CD14-positive monocyte (primary cell): ENCODE measurements around the gene RNF41. TPM values are rescaled to one million over a fixed set of nuclear protein-coding genes. Genes with fewer than 3 reads are reported as not detected.

Experiments
- DNase-seq, 3 donors: peaks; one replicate each; pipeline ENCODE4 v3.0.0-alpha.2; 2011 to 2022
- H2AFZ ChIP-seq: 2 replicates; pipeline ENCODE4 v1.6.0; 2012; ENCODE audit warnings: mild to moderate bottlenecking, low read depth, low read length, inconsistent platforms; ENCODE audit not compliant: insufficient read depth, poor library complexity, severe bottlenecking
- H3K27ac ChIP-seq, 2 donors: 1 replicate in 1 of 2; 2 replicates in 1 of 2; pipeline ENCODE4 v1.5.1; 2012 to 2013; ENCODE audit warnings: low read length in 2 of 2, control low read depth in 1 of 2, inconsistent platforms in 1 of 2, low read depth in 1 of 2, mild to moderate bottlenecking in 1 of 2
- H3K27me3 ChIP-seq, 2 donors: one replicate each; pipeline versions ENCODE4 v1.6.0 to v1.6.1; 2011 to 2013; ENCODE audit warnings: low read length in 2 of 2; ENCODE audit not compliant: control insufficient read depth in 2 of 2, insufficient read depth in 2 of 2
- H3K36me3 ChIP-seq, 2 donors: replicated peaks in 1 of 2; 1 replicate in 1 of 2; 2 replicates in 1 of 2; pipeline versions ENCODE4 v1.5.1 to v1.6.1; 2012 to 2013; ENCODE audit warnings: low read length in 2 of 2, control low read depth in 1 of 2, inconsistent platforms in 1 of 2, mild to moderate bottlenecking in 1 of 2; ENCODE audit not compliant: insufficient read depth in 2 of 2, control insufficient read depth in 1 of 2
- H3K4me1 ChIP-seq, 2 donors: 1 replicate in 1 of 2; 2 replicates in 1 of 2; pipeline versions ENCODE4 v1.5.1 to v1.6.1; 2012 to 2013; ENCODE audit warnings: low read length in 2 of 2, control low read depth in 1 of 2, inconsistent platforms in 1 of 2, mild to moderate bottlenecking in 1 of 2, moderate library complexity in 1 of 2; ENCODE audit not compliant: insufficient read depth in 2 of 2, control insufficient read depth in 1 of 2
- H3K4me2 ChIP-seq: replicated peaks from 2 replicates; pipeline ENCODE3; 2012; ENCODE audit warnings: low read length, moderate library complexity, mild to moderate bottlenecking; ENCODE audit not compliant: poor library complexity, severe bottlenecking; ENCODE audit errors: extremely low read depth
- H3K4me3 ChIP-seq, 3 experiments: fragments of 200-600 bp in 1 of 3; sonication (generic) in 1 of 3; replicated peaks in 1 of 3; 1 replicate in 2 of 3; 2 replicates in 1 of 3; pipeline ENCODE4 v1.5.1; 2011 to 2013; ENCODE audit warnings: low read length in 3 of 3, mild to moderate bottlenecking in 3 of 3, control low read depth in 2 of 3, low read depth in 2 of 3, inconsistent platforms in 1 of 3, moderate library complexity in 1 of 3
- H3K79me2 ChIP-seq: 2 replicates; pipeline ENCODE4 v1.6.0; 2012; ENCODE audit warnings: mild to moderate bottlenecking, control low read depth, inconsistent platforms, low read length, moderate library complexity; ENCODE audit not compliant: insufficient read depth
- H3K9ac ChIP-seq: 2 replicates; pipeline ENCODE4 v1.6.0; 2017; ENCODE audit warnings: low read length, mild to moderate bottlenecking; ENCODE audit not compliant: insufficient read depth, poor library complexity, severe bottlenecking
- H3K9me3 ChIP-seq, 2 donors: replicated peaks in 1 of 2; 1 replicate in 1 of 2; 2 replicates in 1 of 2; pipeline versions ENCODE4 v1.5.1 to v1.6.1; 2012 to 2013; ENCODE audit warnings: low read length in 2 of 2, control low read depth in 1 of 2; ENCODE audit not compliant: control insufficient read depth in 1 of 2, insufficient read depth in 1 of 2
- H4K20me1 ChIP-seq: 2 replicates; pipeline ENCODE4 v1.6.0; 2012; ENCODE audit warnings: mild to moderate bottlenecking, low read length, control low read depth, moderate library complexity; ENCODE audit not compliant: insufficient read depth
- H3K27ac Mint-ChIP-seq, 7 donors: one replicate each; pipeline ENCODE4 v1.8.0; 2020; ENCODE audit warnings: mild to moderate bottlenecking in 7 of 7, mixed read lengths in 7 of 7, moderate library complexity in 6 of 7, inconsistent platforms in 2 of 7
- H3K27me3 Mint-ChIP-seq, 3 donors: one replicate each; pipeline ENCODE4 v1.8.0; 2021 to 2022; ENCODE audit warnings: low read depth in 3 of 3, mild to moderate bottlenecking in 3 of 3, mixed read lengths in 3 of 3, moderate library complexity in 3 of 3, inconsistent platforms in 1 of 3
- H3K36me3 Mint-ChIP-seq, 2 donors: one replicate each; pipeline ENCODE4 v1.8.0; 2020; ENCODE audit warnings: mixed read lengths in 2 of 2, inconsistent platforms in 1 of 2, mild to moderate bottlenecking in 1 of 2
- H3K4me1 Mint-ChIP-seq: one replicate; pipeline ENCODE4 v1.8.0; 2020; ENCODE audit warnings: mild to moderate bottlenecking, mixed read lengths
- H3K4me3 Mint-ChIP-seq, 2 donors: one replicate each; pipeline ENCODE4 v1.8.0; 2020; ENCODE audit warnings: mild to moderate bottlenecking in 2 of 2, mixed read lengths in 2 of 2, moderate library complexity in 1 of 2
- H3K9me3 Mint-ChIP-seq, 7 donors: one replicate each; pipeline ENCODE4 v1.8.0; 2020 to 2022; ENCODE audit warnings: mixed read lengths in 7 of 7, mild to moderate bottlenecking in 6 of 7, moderate library complexity in 6 of 7, inconsistent platforms in 2 of 7
- WGBS: methylation state at CpG from one replicate; pipeline ENCODE4 v1.1.5; 2013; ENCODE audit warnings: missing lambda C conversion rate; ENCODE audit not compliant: insufficient coverage; 5-methylcytosine and 5-hydroxymethylcytosine counted together
- intact Hi-C, 2 donors: fragments of 100-400 bp; cut with micrococcal nuclease; formaldehyde crosslinking; loops; one replicate each; pipeline versions ENCODE4 v1.15.0 to v1.15.1; 2023
- polyA plus RNA-seq, 3 donors: library from polyadenylated mRNA; depleted of rRNA in 1 of 3; unstranded in 2 of 3; stranded (reverse) in 1 of 3; fragments of 300-500 nt in 2 of 3; fragments of >200 nt in 1 of 3; fragmentation: Illumina TruSeq in 2 of 3; gene quantifications; 1 replicate in 2 of 3; 2 replicates in 1 of 3; pipeline ENCODE4 v1.2.3, GENCODE V29; 2012 to 2021
- TF ChIP-seq, protein P1 (sequence below): fragments of 200-600 bp; IDR thresholded peaks from one replicate; pipeline ENCODE4 v1.8.0; 2022; ENCODE audit warnings: antibody characterized with exemption, mild to moderate bottlenecking

RNF41 gene
- polyA plus RNA-seq, 3 donors: 35.8 to 82.0 (median 45.7) TPM

DNA sequence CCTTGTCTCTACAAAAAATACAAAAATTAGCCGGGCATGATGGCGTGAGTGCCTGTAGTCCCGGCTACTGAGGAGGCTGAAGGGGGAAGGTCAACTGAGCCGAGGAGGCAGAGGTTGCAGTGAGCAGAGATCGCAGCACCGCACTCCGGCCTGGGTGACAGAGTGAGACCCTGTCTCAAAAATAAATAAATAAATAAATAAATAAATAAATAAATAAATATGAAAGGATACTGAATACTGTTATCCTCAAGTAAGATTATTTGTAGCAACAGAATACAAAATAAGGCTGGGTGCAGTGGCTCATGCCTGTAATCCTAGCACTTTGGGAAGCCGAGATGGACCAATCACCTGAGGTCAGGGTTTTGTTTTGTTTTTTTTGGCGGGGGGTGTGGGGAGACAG is 1.9 kb downstream of the RNF41 start:
- H3K4me3 Mint-ChIP-seq: no peak overlapping the region
- no peak overlapping the region for H3K9ac ChIP-seq
- H3K4me1 ChIP-seq: peaks cover 43 to 45% of the 10 kb centered on the region in 2 donors
- H3K27ac ChIP-seq: peak overlapping the region in 1 of 2 donors; percentile 94
- no peaks in the 10 kb centered on the region for H3K9me3 ChIP-seq
- H3K79me2 ChIP-seq: peaks cover 68% of the 10 kb centered on the region
- H3K27me3 ChIP-seq: no peaks in the 10 kb centered on the region
- TF ChIP-seq, protein P1, sequence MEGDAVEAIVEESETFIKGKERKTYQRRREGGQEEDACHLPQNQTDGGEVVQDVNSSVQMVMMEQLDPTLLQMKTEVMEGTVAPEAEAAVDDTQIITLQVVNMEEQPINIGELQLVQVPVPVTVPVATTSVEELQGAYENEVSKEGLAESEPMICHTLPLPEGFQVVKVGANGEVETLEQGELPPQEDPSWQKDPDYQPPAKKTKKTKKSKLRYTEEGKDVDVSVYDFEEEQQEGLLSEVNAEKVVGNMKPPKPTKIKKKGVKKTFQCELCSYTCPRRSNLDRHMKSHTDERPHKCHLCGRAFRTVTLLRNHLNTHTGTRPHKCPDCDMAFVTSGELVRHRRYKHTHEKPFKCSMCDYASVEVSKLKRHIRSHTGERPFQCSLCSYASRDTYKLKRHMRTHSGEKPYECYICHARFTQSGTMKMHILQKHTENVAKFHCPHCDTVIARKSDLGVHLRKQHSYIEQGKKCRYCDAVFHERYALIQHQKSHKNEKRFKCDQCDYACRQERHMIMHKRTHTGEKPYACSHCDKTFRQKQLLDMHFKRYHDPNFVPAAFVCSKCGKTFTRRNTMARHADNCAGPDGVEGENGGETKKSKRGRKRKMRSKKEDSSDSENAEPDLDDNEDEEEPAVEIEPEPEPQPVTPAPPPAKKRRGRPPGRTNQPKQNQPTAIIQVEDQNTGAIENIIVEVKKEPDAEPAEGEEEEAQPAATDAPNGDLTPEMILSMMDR: no peak
- no peak for DNase-seq
- peak overlapping the region in 6 of 7 donors; percentile 71 to 99 (median 99) for H3K27ac Mint-ChIP-seq
- H4K20me1 ChIP-seq: peaks cover 38% of the 10 kb centered on the region
- peak overlapping the region; percentile 31 for H3K4me2 ChIP-seq
- peaks cover 13 to 30% of the 10 kb centered on the region in 2 donors for H3K36me3 Mint-ChIP-seq
- H2AFZ ChIP-seq: no peak overlapping the region
- no peaks in the 10 kb centered on the region for H3K27me3 Mint-ChIP-seq
- intact Hi-C loops: loop anchor here (5.0 kb wide), 2 partner anchors 33 to 93 kb away; partner anchors contain the start of genes ESYT1 (in 1 of the 2) and SMARCC2 (in 1 of the 2)
- H3K4me3 ChIP-seq: peak overlapping the region in 1 of 3 experiments; percentile 96
- peaks cover 17 to 29% of the 10 kb centered on the region in 2 donors for H3K36me3 ChIP-seq
- H3K9me3 Mint-ChIP-seq: no peaks in the 10 kb centered on the region
- peaks cover 42% of the 10 kb centered on the region for H3K4me1 Mint-ChIP-seq
- no CpG with 5 or more reads among the region's 9 CpGs for WGBS

DNA sequence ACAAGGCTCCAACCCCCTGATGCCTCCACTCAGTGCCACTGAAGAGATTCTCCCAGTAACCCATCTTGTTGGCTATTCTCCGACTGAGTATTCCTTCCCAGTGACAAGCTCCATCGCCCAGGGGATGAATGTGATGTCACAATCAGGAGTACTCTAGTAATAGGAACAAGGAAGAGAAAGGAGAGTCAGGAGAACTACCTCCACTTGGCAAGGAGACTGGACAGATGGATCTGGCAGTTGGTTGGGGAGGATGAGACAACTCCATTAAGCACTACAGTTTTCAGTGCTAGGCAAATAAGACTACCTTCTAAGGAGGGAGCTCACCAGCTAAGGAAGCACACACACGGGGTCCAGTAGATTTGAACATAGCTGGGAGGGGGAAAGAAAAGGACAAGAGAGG is 5.3 kb downstream of the RNF41 start:
- H3K27ac Mint-ChIP-seq: peak overlapping the region in 2 of 7 donors; percentile 54 to 82
- intact Hi-C loops: no loop called here
- no peak for DNase-seq
- Histone ChIP-seq H3K9me3 (no peaks in the 10 kb centered on the region), H3K79me2 (peaks cover 76% of the 10 kb centered on the region), H3K9ac (no peak overlapping the region), H3K4me3 (no peak overlapping the region), H3K4me1 (peaks cover 16 to 18% of the 10 kb centered on the region in 2 donors), H3K36me3 (peaks cover 48 to 63% of the 10 kb centered on the region in 2 donors), H3K4me2 (no peak overlapping the region), H2AFZ (no peak overlapping the region), H4K20me1 (peaks cover 68% of the 10 kb centered on the region), H3K27ac (peak overlapping the region in 1 of 2 donors; percentile 36), H3K27me3 (no peaks in the 10 kb centered on the region)
- TF ChIP-seq, protein P1: no peak
- H3K4me3 Mint-ChIP-seq: no peak overlapping the region
- WGBS: 100% methylated on average over 1 of the region's 3 CpGs
- H3K36me3 Mint-ChIP-seq: peaks cover 43 to 64% of the 10 kb centered on the region in 2 donors
- H3K4me1 Mint-ChIP-seq: peaks cover 17% of the 10 kb centered on the region
- peaks cover 0 to 2% (median 0%) of the 10 kb centered on the region in 3 donors for H3K27me3 Mint-ChIP-seq
- H3K9me3 Mint-ChIP-seq: no peaks in the 10 kb centered on the region
